Activated CD8-positive, alpha-beta T cell treated with anti-CD3 and anti-CD28 coated beads for 36 hours (primary cell): ENCODE measurements around the gene MAP2K1. TPM values are rescaled to one million over a fixed set of nuclear protein-coding genes. Genes with fewer than 3 reads are reported as not detected.

Experiments used
- ATAC-seq: fragments of 200-7000 bp; cut with Tn5 transposase; one replicate; pipeline ENCODE4 v1.10.0; 2021; ENCODE audit warnings: mild to moderate bottlenecking, moderate library complexity
- CTCF ChIA-PET: fragments of 350-600 bp; sonication (Branson Sonifier 250); formaldehyde crosslinking; loops from one replicate; lab custom pipeline; 2021; ENCODE audit warnings: antibody characterized with exemption; lab: Charles Lee
- POLR2A ChIA-PET: fragments of 350-600 bp; sonication (Branson Sonifier 250); formaldehyde crosslinking; loops from one replicate; lab custom pipeline; 2021; ENCODE audit warnings: antibody characterized with exemption; lab: Charles Lee
- DNase-seq: peaks from one replicate; pipeline ENCODE4 v3.0.0-alpha.2; 2020
- H3K27ac Mint-ChIP-seq: one replicate; pipeline ENCODE4 v1.8.0; 2021; ENCODE audit warnings: mild to moderate bottlenecking, mixed read lengths
- H3K27me3 Mint-ChIP-seq: one replicate; pipeline ENCODE4 v1.8.0; 2021; ENCODE audit warnings: mixed read lengths
- H3K36me3 Mint-ChIP-seq: one replicate; pipeline ENCODE4 v1.8.0; 2021; ENCODE audit warnings: low read depth, mixed read lengths
- H3K4me1 Mint-ChIP-seq: one replicate; pipeline ENCODE4 v1.8.0; 2021; ENCODE audit warnings: low read depth, mixed read lengths
- H3K4me3 Mint-ChIP-seq: one replicate; pipeline ENCODE4 v1.8.0; 2021; ENCODE audit warnings: mild to moderate bottlenecking, moderate library complexity, mixed read lengths
- H3K9me3 Mint-ChIP-seq: one replicate; pipeline ENCODE4 v1.8.0; 2021; ENCODE audit warnings: mixed read lengths
- intact Hi-C: fragments of 100-400 bp; cut with micrococcal nuclease; formaldehyde crosslinking; loops from one replicate; pipeline ENCODE4 v1.10.0; 2022
- microRNA-seq: library from miRNA; unstranded; fragments of <30 nt; microRNA quantifications from one replicate; pipeline ENCODE4 v1.2.0, GENCODE V29; 2022; ENCODE audit warnings: borderline microRNAs expressed, borderline replicate concordance
- total RNA-seq, 2 experiments: library from RNA; stranded (reverse); gene quantifications; one replicate each; pipeline ENCODE4 v1.2.3, GENCODE V29; 2021
- TF ChIP-seq, protein P1 (sequence below): fragments of 200-600 bp; IDR thresholded peaks from one replicate; pipeline ENCODE4 v1.8.0; 2022; ENCODE audit warnings: antibody characterized with exemption, mild to moderate bottlenecking

Gene MAP2K1
- total RNA-seq, 2 experiments from 2014 or later: 117 to 118 TPM

DNA sequence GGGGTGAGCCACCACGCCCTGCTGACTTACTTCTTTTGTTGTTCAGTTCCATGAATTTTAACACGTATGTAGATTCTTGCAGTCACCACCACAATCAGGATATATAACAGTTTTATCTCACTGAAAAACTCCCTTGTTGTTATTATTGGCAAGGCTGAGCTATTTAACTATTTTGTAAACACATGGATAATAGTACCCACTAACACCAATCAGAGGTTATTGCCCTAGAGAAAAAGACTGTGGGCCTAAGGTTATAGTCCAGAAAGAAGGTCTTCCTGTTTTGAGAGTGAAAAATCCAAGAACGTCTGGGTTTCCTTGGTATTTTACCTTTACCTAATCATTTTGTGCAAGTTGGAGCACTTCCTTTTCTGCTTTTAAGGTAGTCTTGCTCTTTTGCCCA is 127.9 kb downstream of the MAP2K1 start:
- Mint-ChIP-seq H3K9me3 (no peaks in the 10 kb centered on the region), H3K27me3 (no peaks in the 10 kb centered on the region), H3K4me3 (no peak overlapping the region), H3K36me3 (peaks cover 16% of the 10 kb centered on the region), H3K4me1 (no peaks in the 10 kb centered on the region), H3K27ac (no peak overlapping the region)
- TF ChIP-seq, protein P1, sequence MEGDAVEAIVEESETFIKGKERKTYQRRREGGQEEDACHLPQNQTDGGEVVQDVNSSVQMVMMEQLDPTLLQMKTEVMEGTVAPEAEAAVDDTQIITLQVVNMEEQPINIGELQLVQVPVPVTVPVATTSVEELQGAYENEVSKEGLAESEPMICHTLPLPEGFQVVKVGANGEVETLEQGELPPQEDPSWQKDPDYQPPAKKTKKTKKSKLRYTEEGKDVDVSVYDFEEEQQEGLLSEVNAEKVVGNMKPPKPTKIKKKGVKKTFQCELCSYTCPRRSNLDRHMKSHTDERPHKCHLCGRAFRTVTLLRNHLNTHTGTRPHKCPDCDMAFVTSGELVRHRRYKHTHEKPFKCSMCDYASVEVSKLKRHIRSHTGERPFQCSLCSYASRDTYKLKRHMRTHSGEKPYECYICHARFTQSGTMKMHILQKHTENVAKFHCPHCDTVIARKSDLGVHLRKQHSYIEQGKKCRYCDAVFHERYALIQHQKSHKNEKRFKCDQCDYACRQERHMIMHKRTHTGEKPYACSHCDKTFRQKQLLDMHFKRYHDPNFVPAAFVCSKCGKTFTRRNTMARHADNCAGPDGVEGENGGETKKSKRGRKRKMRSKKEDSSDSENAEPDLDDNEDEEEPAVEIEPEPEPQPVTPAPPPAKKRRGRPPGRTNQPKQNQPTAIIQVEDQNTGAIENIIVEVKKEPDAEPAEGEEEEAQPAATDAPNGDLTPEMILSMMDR: no peak
- ChIA-PET POLR2A (interaction anchor here (0.6 kb wide), 1 partner anchor 10 kb away, joined by 3 read pairs; the partner anchor contains the start of genes RPL4 and ZWILCH), CTCF (interaction anchor here (1.3 kb wide), 1 partner anchor 15 kb away, joined by 3 read pairs; no protein-coding TSS in a partner anchor)
- ATAC-seq (no peak), DNase-seq (no peak)
- intact Hi-C loops: no loop called here

DNA sequence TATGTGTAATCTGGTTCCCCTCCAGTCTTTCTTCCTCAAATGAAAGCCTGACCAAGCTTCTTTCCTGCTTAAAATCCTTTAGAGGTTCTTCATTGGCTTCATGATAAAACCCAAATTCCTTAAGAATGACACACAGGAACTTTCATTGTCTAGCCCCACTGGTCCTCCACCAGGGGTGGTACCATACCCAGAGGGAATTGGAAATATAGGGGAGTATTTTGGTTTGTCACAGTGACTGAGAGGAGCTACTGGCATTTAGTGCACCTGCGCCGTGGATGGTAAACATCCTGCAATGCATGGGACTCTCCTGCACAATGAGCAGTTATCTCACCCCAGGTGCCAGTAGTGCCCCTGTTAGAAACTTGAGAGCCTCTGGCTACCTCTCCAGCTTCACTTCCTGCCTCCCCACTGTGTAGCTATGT is 129.2 kb downstream of the MAP2K1 start:
- H3K9me3 Mint-ChIP-seq: no peaks in the 10 kb centered on the region
- no peak overlapping the region for H3K4me3 Mint-ChIP-seq
- H3K4me1 Mint-ChIP-seq: no peaks in the 10 kb centered on the region
- peaks cover 12% of the 10 kb centered on the region for H3K36me3 Mint-ChIP-seq
- ATAC-seq: no peak
- POLR2A ChIA-PET: interaction anchor here (0.8 to 1.2 kb wide), 2 partner anchors 10 to 19 kb away, joined by 3 to 4 read pairs; partner anchors contain the start of gene ZWILCH
- TF ChIP-seq, protein P1: no peak
- CTCF ChIA-PET: no interaction called here
- intact Hi-C loops: no loop called here
- H3K27ac Mint-ChIP-seq: no peak overlapping the region
- H3K27me3 Mint-ChIP-seq: no peaks in the 10 kb centered on the region
- no peak for DNase-seq

DNA sequence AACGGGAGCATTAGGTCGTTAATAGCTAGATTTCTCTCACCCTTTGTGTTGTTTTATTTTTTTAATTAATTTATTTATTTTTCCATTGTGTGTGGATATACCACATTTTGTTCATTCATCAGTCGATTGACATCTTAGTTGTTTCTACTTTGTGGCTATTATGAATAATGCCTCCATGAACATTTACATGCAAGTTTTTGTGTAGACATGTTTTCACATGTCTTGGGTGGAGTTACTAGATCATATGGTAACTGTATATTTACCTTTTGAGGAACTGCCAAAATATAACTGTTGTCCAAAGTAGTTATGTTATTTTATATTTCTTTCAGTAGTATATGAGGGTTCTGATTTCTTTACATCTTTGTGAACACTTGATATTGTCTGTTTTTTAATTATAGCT is 137.2 kb downstream of the MAP2K1 start:
- ChIA-PET POLR2A (interaction anchor here (1.9 kb wide), 1 partner anchor 19 kb away, joined by 7 read pairs; the partner anchor contains the start of gene ZWILCH), CTCF (interaction anchor here (0.8 kb wide), 1 partner anchor 26 kb away, joined by 3 read pairs; no protein-coding TSS in a partner anchor)
- Mint-ChIP-seq H3K9me3 (no peaks in the 10 kb centered on the region), H3K4me1 (peaks cover 3% of the 10 kb centered on the region), H3K27ac (no peak overlapping the region), H3K36me3 (peaks cover 28% of the 10 kb centered on the region), H3K4me3 (no peak overlapping the region), H3K27me3 (no peaks in the 10 kb centered on the region)
- intact Hi-C loops: no loop called here
- TF ChIP-seq, protein P1: no peak
- no peak for ATAC-seq
- no peak for DNase-seq

DNA sequence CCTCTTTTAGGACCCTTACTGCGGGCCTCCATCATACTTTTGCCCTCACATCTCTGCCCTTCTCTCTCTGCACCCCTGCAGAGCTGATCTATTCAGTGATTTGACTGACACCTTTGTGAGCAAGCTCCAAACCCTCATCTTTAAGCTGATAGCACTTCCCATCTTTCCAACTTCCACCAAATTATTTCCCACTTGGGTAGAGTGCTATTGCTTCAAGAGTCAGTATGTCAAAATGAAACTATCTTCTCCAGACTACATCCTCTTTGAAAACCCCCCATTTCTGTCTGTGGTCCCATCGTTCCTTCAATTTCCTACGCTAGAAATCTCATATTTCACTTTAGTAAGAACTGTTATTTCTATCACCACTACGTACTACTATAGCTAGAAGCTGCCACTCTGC is 138.1 kb downstream of the MAP2K1 start:
- intact Hi-C loops: no loop called here
- POLR2A ChIA-PET: interaction anchor here (1.9 kb wide), 1 partner anchor 20 kb away, joined by 7 read pairs; the partner anchor contains the start of gene ZWILCH
- Mint-ChIP-seq H3K9me3 (no peaks in the 10 kb centered on the region), H3K36me3 (peaks cover 33% of the 10 kb centered on the region), H3K27ac (no peak overlapping the region), H3K27me3 (no peaks in the 10 kb centered on the region), H3K4me3 (no peak overlapping the region), H3K4me1 (peaks cover 3% of the 10 kb centered on the region)
- no peak for DNase-seq
- CTCF ChIA-PET: no interaction called here
- ATAC-seq: no peak
- TF ChIP-seq, protein P1: no peak

DNA sequence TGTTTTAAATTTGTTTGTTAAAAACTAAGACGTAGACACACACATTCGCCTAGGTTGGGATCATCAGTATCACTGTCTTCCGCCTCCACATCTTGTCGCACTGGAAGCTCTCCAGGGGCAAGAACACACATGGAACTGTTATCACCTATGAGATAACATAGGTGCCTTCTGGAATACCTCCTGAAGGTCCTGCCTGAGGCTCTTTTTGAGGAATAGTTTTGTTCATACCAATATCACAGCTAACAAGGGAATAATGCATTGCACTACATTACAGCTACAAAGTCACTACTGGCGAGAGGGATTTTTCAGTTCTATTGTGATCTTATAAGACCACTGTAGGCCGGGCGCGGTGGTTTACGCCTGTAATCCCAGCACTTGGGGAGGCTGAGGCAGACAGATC is 148.3 kb downstream of the MAP2K1 start:
- Mint-ChIP-seq H3K27ac (no peak overlapping the region), H3K9me3 (no peaks in the 10 kb centered on the region), H3K27me3 (no peaks in the 10 kb centered on the region), H3K36me3 (peaks cover 34% of the 10 kb centered on the region), H3K4me3 (no peak overlapping the region), H3K4me1 (no peaks in the 10 kb centered on the region)
- CTCF ChIA-PET: no interaction called here
- intact Hi-C loops: no loop called here
- ATAC-seq (no peak), DNase-seq (no peak)
- POLR2A ChIA-PET: interaction anchor here (0.8 kb wide), 1 partner anchor 19 kb away, joined by 3 read pairs; no protein-coding TSS in a partner anchor
- TF ChIP-seq, protein P1: no peak

Small RNA genes within 50 kb of the gene (microRNA-seq; reads per million reads assigned to microRNA genes)
- gene MIR4512: not detected

Other genes starting within 250 kb of the MAP2K1 start
- gene MEGF11, start 133.2 kb upstream of the MAP2K1 start, total RNA-seq: not detected
- gene DIS3L, start 93.3 kb upstream of the MAP2K1 start, total RNA-seq: 10 to 100 TPM; 23.6 to 23.7 TPM
- gene TIPIN, start 30.2 kb upstream of the MAP2K1 start, total RNA-seq: 10 to 100 TPM; 49.8 to 50.1 TPM
- 10 to 100 TPM; 27.7 to 31.4 TPM for gene SNAPC5, start 110.8 kb downstream of the MAP2K1 start, total RNA-seq
- 1,000 to 10,000 TPM; 5,254 to 5,310 TPM for gene RPL4, start 117.9 kb downstream of the MAP2K1 start, total RNA-seq
- 10 to 100 TPM; 29.9 to 30.2 TPM for gene ZWILCH, start 118.4 kb downstream of the MAP2K1 start, total RNA-seq
- gene LCTL, start 179.1 kb downstream of the MAP2K1 start, total RNA-seq: not detected